Lung (tissue), 12 donors: ENCODE measurements around the gene CMIP. TPM values are rescaled to one million over a fixed set of nuclear protein-coding genes. Genes with fewer than 3 reads are reported as not detected.

ENCODE experiments used
- ATAC-seq: fragments of 200-7000 bp; cut with Tn5 transposase; one replicate; pipeline ENCODE4 v1.9.1; 2020; ENCODE audit warnings: moderate number of reproducible peaks; ENCODE audit not compliant: insufficient read depth, low FRiP score
- DNase-seq, 3 donors: peaks; one replicate each; pipeline ENCODE4 v3.0.0-alpha.2; 2013 to 2017
- H3K27ac ChIP-seq, 2 donors: one replicate each; pipeline ENCODE4 v1.5.1; 2013; ENCODE audit warnings: mild to moderate bottlenecking in 2 of 2, moderate library complexity in 2 of 2, control low read depth in 1 of 2, inconsistent platforms in 1 of 2, low read depth in 1 of 2, low read length in 1 of 2
- H3K27me3 ChIP-seq, 3 donors: one replicate each; pipeline ENCODE4 v1.5.1; 2013; ENCODE audit warnings: low read length in 2 of 3; ENCODE audit not compliant: control insufficient read depth in 3 of 3, insufficient read depth in 3 of 3
- H3K36me3 ChIP-seq, 4 donors: one replicate each; pipeline ENCODE4 v1.5.1; 2013; ENCODE audit warnings: low read length in 4 of 4, mild to moderate bottlenecking in 1 of 4, moderate library complexity in 1 of 4; ENCODE audit not compliant: control insufficient read depth in 4 of 4, insufficient read depth in 4 of 4
- H3K4me1 ChIP-seq, 5 donors: one replicate each; pipeline ENCODE4 v1.5.1; 2013; ENCODE audit warnings: low read length in 5 of 5, mild to moderate bottlenecking in 2 of 5, moderate library complexity in 1 of 5; ENCODE audit not compliant: control insufficient read depth in 5 of 5, insufficient read depth in 5 of 5
- H3K4me3 ChIP-seq: one replicate; pipeline ENCODE4 v1.5.1; 2013; ENCODE audit warnings: mild to moderate bottlenecking, control low read depth, moderate library complexity
- H3K9ac ChIP-seq, 2 donors: one replicate each; pipeline ENCODE4 v1.5.1; 2013; ENCODE audit warnings: low read length in 2 of 2, control low read depth in 1 of 2; ENCODE audit not compliant: insufficient read depth in 1 of 2
- H3K9me3 ChIP-seq, 4 donors: one replicate each; pipeline ENCODE4 v1.5.1; 2013; ENCODE audit warnings: low read length in 3 of 4, mild to moderate bottlenecking in 1 of 4, moderate library complexity in 1 of 4; ENCODE audit not compliant: control insufficient read depth in 4 of 4, insufficient read depth in 3 of 4
- CTCF ChIP-seq: IDR thresholded peaks from 2 replicates; pipeline ENCODE4 v1.5.1; 2012; ENCODE audit warnings: mild to moderate bottlenecking; ENCODE audit errors: control extremely low read depth, extremely low read depth
- WGBS, 2 donors: extraction: QIAGEN DNeasy Blood & Tissue Kit; methylation state at CpG; one replicate each; pipeline ENCODE4 v1.1.7; 2013; 5-methylcytosine and 5-hydroxymethylcytosine counted together
- polyA plus RNA-seq, 2 donors: library from polyadenylated mRNA; stranded (reverse); fragments of 200-250 nt; gene quantifications; one replicate each; pipeline ENCODE4 v1.2.1, GENCODE V29; 2013
- total RNA-seq, 2 donors: library from RNA; depleted of rRNA in 1 of 2; stranded (reverse); fragments of >200 nt in 1 of 2; gene quantifications; one replicate each; pipeline ENCODE4 v1.2.1, GENCODE V29; 2014 to 2021
- donor health status: control.
- donor health status: control.
- donor health status: Bipolar disorder and iron deficiency.
- donor health status: healthy.
- donor health status: DM: yes; HTN: yes; CAD: no.

CMIP gene
- total and polyA plus RNA-seq, 4 donors, result 11.8 to 80.5 (median 48.6) TPM

GRCh38 chr16:81582655-81583441, 138.2 kb downstream of the CMIP start:
- ATAC-seq (no peak), DNase-seq (peak; percentile 62 to 78 (median 74))
- no peak for TF ChIP-seq CTCF
- Histone ChIP-seq H3K27me3 (no peaks in the 10 kb centered on the region), H3K4me1 (peaks cover 0 to 24% (median 6%) of the 10 kb centered on the region in 5 donors), H3K36me3 (peaks cover 0 to 2% (median under 1%) of the 10 kb centered on the region in 4 donors), H3K4me3 (no peak overlapping the region), H3K27ac (peak overlapping the region in 1 of 2 donors; percentile 90), H3K9me3 (no peaks in the 10 kb centered on the region), H3K9ac (no peak overlapping the region)
- 64 to 77% methylated on average over 21 of the region's 21 CpGs for WGBS, 2 donors

GRCh38 chr16:81583893-81584631, 139.5 kb downstream of the CMIP start:
- Histone ChIP-seq H3K9me3 (no peaks in the 10 kb centered on the region), H3K4me1 (peaks cover 0 to 24% (median 6%) of the 10 kb centered on the region in 5 donors), H3K27ac (peak overlapping the region in 1 of 2 donors; percentile 90), H3K4me3 (no peak overlapping the region), H3K36me3 (peaks cover 0 to 3% (median under 1%) of the 10 kb centered on the region in 4 donors), H3K27me3 (no peaks in the 10 kb centered on the region), H3K9ac (no peak overlapping the region)
- 53 to 73% methylated on average over 14 of the region's 14 CpGs for WGBS, 2 donors
- ATAC-seq (peak; percentile 56), DNase-seq (peak in 2 of 3 donors; percentile 56 to 59)
- no peak for TF ChIP-seq CTCF

- Histone ChIP-seq H3K9me3 (no peaks in the 10 kb centered on the region), H3K36me3 (peaks cover 0 to 9% (median under 1%) of the 10 kb centered on the region in 4 donors), H3K4me1 (peaks cover 0 to 24% (median 6%) of the 10 kb centered on the region in 5 donors), H3K27me3 (no peaks in the 10 kb centered on the region), H3K27ac (peak overlapping the region in 1 of 2 donors; percentile 42), H3K9ac (no peak overlapping the region), H3K4me3 (no peak overlapping the region)
- ATAC-seq (no peak), DNase-seq (no peak)
- TF ChIP-seq CTCF, result no peak
- WGBS, 2 donors, result 82 to 90% methylated on average over 8 of the region's 8 CpGs
Measured at GRCh38 chr16:81585785-81586184, 141.2 kb downstream of the CMIP start.
